HepG2 (cell line): ENCODE data around the gene ZNF839. TPM values are rescaled to one million over a fixed set of nuclear protein-coding genes. Genes with fewer than 3 reads are reported as not detected.

Experiments used
- ATAC-seq: fragments of 200-7000 bp; cut with Tn5 transposase; 3 replicates; pipeline ENCODE4 v1.9.1; 2020; ENCODE audit warnings: mild to moderate bottlenecking, moderate library complexity
- BruUV-seq: library from RNA; stranded (reverse); fragments of 400-500 nt; replicated peaks from 2 replicates; lab custom pipeline; 2021; lab: Mats Ljungman, UMichigan
- CTCF ChIA-PET: fragments of 300-600 bp; formaldehyde crosslinking; extraction: SDS; loops from one replicate; lab custom pipeline; 2021; ENCODE audit warnings: low total read pairs, inconsistent platforms, low intra/inter-chr PET ratio; lab: Yijun Ruan, JAX
- POLR2A ChIA-PET: fragments of 350-600 bp; sonication (Branson Sonifier 250); formaldehyde crosslinking; loops from one replicate; lab custom pipeline; 2020; ENCODE audit warnings: antibody characterized with exemption, inconsistent platforms; lab: Yijun Ruan, JAX
- DNase-seq: peaks from one replicate; pipeline ENCODE4 v3.0.0-alpha.2; 2015; ENCODE audit warnings: low spot score
- FAIRE-seq: peaks from 3 replicates; lab custom pipeline; 2011; peaks lifted over from hg19 to GRCh38; lab: Jason Lieb, UNC
- H2AFZ ChIP-seq: one replicate; pipeline ENCODE4 v1.6.1; 2011; ENCODE audit warnings: low read length, inconsistent platforms
- H3K27ac ChIP-seq: fragments of 300-600 bp; 3 replicates; pipeline ENCODE4 v1.8.0; 2011; ENCODE audit warnings: mixed run types, mild to moderate bottlenecking, mixed read lengths, low read length, inconsistent platforms; ENCODE audit not compliant: insufficient read depth; ENCODE audit errors: extremely low read length
- H3K27me3 ChIP-seq, 2 experiments: fragments of 200-600 bp in 1 of 2; 2 replicates in 1 of 2; 3 replicates in 1 of 2; pipeline versions ENCODE4 v1.6.0 to v1.8.0; 2011; ENCODE audit warnings: low read length in 2 of 2, mild to moderate bottlenecking in 2 of 2, moderate library complexity in 2 of 2, inconsistent platforms in 1 of 2; ENCODE audit not compliant: insufficient read depth in 2 of 2, control insufficient read depth in 1 of 2
- H3K36me3 ChIP-seq, 2 experiments: fragments of 200-600 bp in 1 of 2; replicated peaks in 1 of 2; 2 replicates in 1 of 2; 3 replicates in 1 of 2; pipeline versions ENCODE4 v1.5.1 to v1.8.0; 2011; ENCODE audit warnings: low read length in 2 of 2, inconsistent platforms in 1 of 2; ENCODE audit not compliant: insufficient read depth in 2 of 2, control insufficient read depth in 1 of 2
- H3K4me1 ChIP-seq: 2 replicates; pipeline ENCODE4 v1.5.1; 2012; ENCODE audit warnings: low read length, inconsistent platforms; ENCODE audit not compliant: insufficient read depth
- H3K4me2 ChIP-seq: 2 replicates; pipeline ENCODE4 v1.6.0; 2011; ENCODE audit warnings: low read depth, low read length, inconsistent platforms
- H3K4me3 ChIP-seq, 3 experiments: fragments of 200-600 bp in 1 of 3; sonication (generic), shearing (Covaris generic) in 1 of 3; replicated peaks in 1 of 3; 2 replicates each; pipeline ENCODE4 v1.5.1; 2011 to 2016; ENCODE audit warnings: low read length in 3 of 3, inconsistent platforms in 2 of 3, low read depth in 2 of 3, mild to moderate bottlenecking in 2 of 3, control low read depth in 1 of 3, mixed read lengths in 1 of 3; ENCODE audit not compliant: insufficient read depth in 1 of 3
- H3K79me2 ChIP-seq: one replicate; pipeline ENCODE4 v1.6.1; 2011; ENCODE audit warnings: low read length, inconsistent platforms; ENCODE audit not compliant: insufficient read depth
- H3K9ac ChIP-seq: 2 replicates; pipeline ENCODE4 v1.6.0; 2011; ENCODE audit warnings: mild to moderate bottlenecking, low read depth, low read length, inconsistent platforms; ENCODE audit not compliant: insufficient read depth
- H3K9me3 ChIP-seq: 2 replicates; pipeline ENCODE4 v1.5.1; 2012; ENCODE audit warnings: mild to moderate bottlenecking, low read length
- H4K20me1 ChIP-seq: 2 replicates; pipeline ENCODE4 v1.6.0; 2011; ENCODE audit warnings: inconsistent platforms, mild to moderate bottlenecking, low read length, moderate library complexity; ENCODE audit not compliant: insufficient read depth
- BRCA1 ChIP-seq: sonication (generic); formaldehyde crosslinking; IDR thresholded peaks from 2 replicates; pipeline ENCODE4 v1.4.0; 2020; ENCODE audit warnings: missing genetic modification reagents
- CEBPB ChIP-seq: IDR thresholded peaks from 2 replicates; pipeline ENCODE4 v1.6.1; 2011; ENCODE audit warnings: low read depth, low read length, improper control_type of control experiment, borderline replicate concordance
- FOXC1 ChIP-seq: sonication (generic); formaldehyde crosslinking; IDR thresholded peaks from 2 replicates; pipeline ENCODE4 v1.8.0; 2022; ENCODE audit warnings: mild to moderate bottlenecking, missing genetic modification reagents, borderline replicate concordance
- IKZF5 ChIP-seq: IDR thresholded peaks from 2 replicates; pipeline ENCODE4 v1.6.1; 2018; ENCODE audit warnings: missing genetic modification reagents, mild to moderate bottlenecking, missing compliant biosample characterization
- MYC ChIP-seq: sonication (generic); formaldehyde crosslinking; IDR thresholded peaks from 2 replicates; pipeline ENCODE4 v1.9.0; 2021; ENCODE audit warnings: missing genetic modification reagents, borderline replicate concordance
- MYNN ChIP-seq: sonication (generic); formaldehyde crosslinking; IDR thresholded peaks from 2 replicates; pipeline ENCODE4 v1.4.0; 2020; ENCODE audit warnings: mild to moderate bottlenecking, low read depth, missing genetic modification reagents
- NFE2L2 ChIP-seq: fragments of 150-350 bp; IDR thresholded peaks from 2 replicates; pipeline ENCODE4 v1.6.1; 2014; ENCODE audit warnings: low read length
- SOX13 ChIP-seq, 3 experiments: fragments of 450-650 bp in 1 of 3; sonication (generic) in 1 of 3; formaldehyde crosslinking in 1 of 3; IDR thresholded peaks in 2 of 3; conservative IDR thresholded peaks in 1 of 3; 2 replicates each; pipeline versions ENCODE4 v1.5.0 to v1.6.1; 2016 to 2020; ENCODE audit warnings: antibody characterized with exemption in 1 of 3, mild to moderate bottlenecking in 1 of 3, missing compliant biosample characterization in 1 of 3, missing genetic modification reagents in 1 of 3, moderate library complexity in 1 of 3
- TEAD2 ChIP-seq: sonication (generic); formaldehyde crosslinking; IDR thresholded peaks from 2 replicates; pipeline ENCODE4 v1.9.0; 2021; ENCODE audit warnings: missing genetic modification reagents
- ZBTB34 ChIP-seq: sonication (generic); formaldehyde crosslinking; IDR thresholded peaks from 2 replicates; pipeline ENCODE4 v1.8.0; 2022; ENCODE audit warnings: mild to moderate bottlenecking, missing genetic modification reagents
- ZNF160 ChIP-seq: sonication (generic); formaldehyde crosslinking; IDR thresholded peaks from 2 replicates; pipeline ENCODE4 v1.8.0; 2022; ENCODE audit warnings: mild to moderate bottlenecking, inconsistent platforms, missing genetic modification reagents
- ZNF251 ChIP-seq: sonication (generic); formaldehyde crosslinking; IDR thresholded peaks from 2 replicates; pipeline ENCODE4 v1.9.0; 2021; ENCODE audit warnings: mild to moderate bottlenecking, missing genetic modification reagents
- ZNF614 ChIP-seq: IDR thresholded peaks from 2 replicates; pipeline ENCODE4 v1.6.1; 2018; ENCODE audit warnings: missing biosample characterization, missing genetic modification reagents, inconsistent platforms, borderline replicate concordance
- ZNF790 ChIP-seq: sonication (generic); formaldehyde crosslinking; IDR thresholded peaks from 2 replicates; pipeline ENCODE4 v1.8.0; 2022; ENCODE audit warnings: missing genetic modification reagents, mild to moderate bottlenecking, borderline replicate concordance
- ZNF83 ChIP-seq: sonication (generic); formaldehyde crosslinking; IDR thresholded peaks from 2 replicates; pipeline ENCODE4 v1.4.0; 2020; ENCODE audit warnings: missing genetic modification reagents, mild to moderate bottlenecking, borderline replicate concordance
- WGBS: methylation state at CpG from one replicate; pipeline ENCODE4 v1.1.6; 2017; ENCODE audit warnings: low lambda C conversion rate; 5-methylcytosine and 5-hydroxymethylcytosine counted together
- in situ Hi-C: cut with HindIII; loops from 2 replicates; pipeline ENCODE4 v1.10.0; 2017; ENCODE audit warnings: low pct_unique_long_range_greater_than_20kb; ENCODE audit not compliant: extremely low pct_ligation_motif_present
- intact Hi-C: fragments of 100-400 bp; cut with micrococcal nuclease; formaldehyde crosslinking; loops from one replicate; pipeline ENCODE4 v1.10.0; 2022; ENCODE audit not compliant: unreplicated experiment
- polyA plus RNA-seq, 8 experiments: library from polyadenylated mRNA; depleted of rRNA in 3 of 8; stranded (reverse) in 7 of 8; unstranded in 1 of 8; fragments of >200 nt; fragmentation: Illumina TruSeq in 4 of 8; extraction: Trizol in 4 of 8; gene quantifications; 2 replicates each; pipeline versions ENCODE4 v1.2.1 to v1.2.3, GENCODE V29; 2011 to 2016; ENCODE audit warnings: low read depth in 4 of 8, missing spikeins in 1 of 8, mixed read lengths in 1 of 8; ENCODE audit not compliant: insufficient read depth in 1 of 8
- total RNA-seq, 5 experiments: library from RNA; depleted of rRNA; stranded (reverse); fragments of >200 nt; fragmentation: Illumina TruSeq; extraction: Trizol; gene quantifications; 2 replicates each; pipeline ENCODE4 v1.2.3, GENCODE V29; 2016; ENCODE audit warnings: low read depth in 1 of 5
- TF ChIP-seq, protein P1 (sequence below): sonication (generic); formaldehyde crosslinking; IDR thresholded peaks from 2 replicates; pipeline ENCODE4 v1.4.0; 2020; ENCODE audit warnings: missing genetic modification reagents

The ZNF839 gene
- total and polyA plus RNA-seq, 2 of the 13 experiments (the other 11 are each of a cell fraction or from before 2014, with no cell fraction given) = 11.1 to 12.8 TPM

GRCh38 chr14:102338724-102339123 is 19.2 kb downstream of the ZNF839 start:
- in situ Hi-C loops = no loop called here
- peaks cover 18 to 42% of the 10 kb centered on the region in 2 experiments; a peak in 4 of 5 replicates for H3K36me3 ChIP-seq
- no peak overlapping the region for H3K27ac ChIP-seq
- H3K9me3 ChIP-seq = no peaks in the 10 kb centered on the region
- peaks cover 2% of the 10 kb centered on the region for H3K4me1 ChIP-seq
- H3K4me3 ChIP-seq = no peak overlapping the region
- H4K20me1 ChIP-seq = no peaks in the 10 kb centered on the region
- intact Hi-C loops = no loop called here
- H3K79me2 ChIP-seq = no peaks in the 10 kb centered on the region
- TF ChIP-seq ZNF790 (no peak), ZBTB34 (CRISPR knock-in tag) (no peak), ZNF251 (CRISPR knock-in tag) (no peak), SOX13 (IDR thresholded peaks at IDR 0.05) (no peak), SOX13 (CRISPR knock-in tag; conservative IDR thresholded peaks at IDR 0.05 in 1 of 2, IDR thresholded peaks at IDR 0.05 in 1 of 2) (no peak), BRCA1 (no peak), ZNF614 (CRISPR knock-in tag) (no peak), ZNF160 (CRISPR knock-in tag) (no peak), IKZF5 (CRISPR knock-in tag) (no peak), TEAD2 (CRISPR knock-in tag) (no peak), ZNF83 (CRISPR knock-in tag) (no peak), CEBPB (no peak), FOXC1 (no peak), NFE2L2 (no peak), MYNN (CRISPR knock-in tag) (no peak), MYC (no peak)
- TF ChIP-seq, protein P1, sequence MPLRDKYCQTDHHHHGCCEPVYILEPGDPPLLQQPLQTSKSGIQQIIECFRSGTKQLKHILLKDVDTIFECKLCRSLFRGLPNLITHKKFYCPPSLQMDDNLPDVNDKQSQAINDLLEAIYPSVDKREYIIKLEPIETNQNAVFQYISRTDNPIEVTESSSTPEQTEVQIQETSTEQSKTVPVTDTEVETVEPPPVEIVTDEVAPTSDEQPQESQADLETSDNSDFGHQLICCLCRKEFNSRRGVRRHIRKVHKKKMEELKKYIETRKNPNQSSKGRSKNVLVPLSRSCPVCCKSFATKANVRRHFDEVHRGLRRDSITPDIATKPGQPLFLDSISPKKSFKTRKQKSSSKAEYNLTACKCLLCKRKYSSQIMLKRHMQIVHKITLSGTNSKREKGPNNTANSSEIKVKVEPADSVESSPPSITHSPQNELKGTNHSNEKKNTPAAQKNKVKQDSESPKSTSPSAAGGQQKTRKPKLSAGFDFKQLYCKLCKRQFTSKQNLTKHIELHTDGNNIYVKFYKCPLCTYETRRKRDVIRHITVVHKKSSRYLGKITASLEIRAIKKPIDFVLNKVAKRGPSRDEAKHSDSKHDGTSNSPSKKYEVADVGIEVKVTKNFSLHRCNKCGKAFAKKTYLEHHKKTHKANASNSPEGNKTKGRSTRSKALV (CRISPR knock-in tag) = no peak
- ChIA-PET POLR2A (no interaction called here), CTCF (no interaction called here)
- no peak overlapping the region for H3K9ac ChIP-seq
- FAIRE-seq (no peak), ATAC-seq (no peak), DNase-seq (no peak)
- 93% methylated on average over 9 of the region's 9 CpGs for WGBS
- no peaks in the 10 kb centered on the region for H3K27me3 ChIP-seq
- no peak overlapping the region for H3K4me2 ChIP-seq
- no peak overlapping the region for H2AFZ ChIP-seq
- BruUV-seq = no TSS peak
